WTC11 (cell line): ENCODE measurements around the gene TMEM14A. TPM values are rescaled to one million over a fixed set of nuclear protein-coding genes. Genes with fewer than 3 reads are reported as not detected.

Experiments
- ATAC-seq: fragments of 200-7000 bp; cut with Tn5 transposase; 2 replicates; pipeline ENCODE4 v1.10.0; 2021; ENCODE audit warnings: mild to moderate bottlenecking, moderate library complexity
- CTCF ChIA-PET: fragments of 300-600 bp; sonication (Branson Sonifier 250); formaldehyde crosslinking; loops from one replicate; lab custom pipeline; 2021; ENCODE audit warnings: antibody characterized with exemption; lab: Charles Lee
- POLR2A ChIA-PET: fragments of 350-600 bp; sonication (Branson Sonifier 250); formaldehyde crosslinking; loops from one replicate; lab custom pipeline; 2021; ENCODE audit warnings: antibody characterized with exemption; lab: Charles Lee
- DNase-seq: peaks from one replicate; pipeline ENCODE4 v3.0.0; 2021; ENCODE audit warnings: low spot score
- H3K27ac Mint-ChIP-seq: 2 replicates; pipeline ENCODE4 v1.8.0; 2021; ENCODE audit warnings: mixed read lengths
- H3K27me3 Mint-ChIP-seq: 2 replicates; pipeline ENCODE4 v1.8.0; 2021; ENCODE audit warnings: low read depth, mild to moderate bottlenecking, moderate library complexity, mixed read lengths
- H3K36me3 Mint-ChIP-seq: 2 replicates; pipeline ENCODE4 v1.8.0; 2021; ENCODE audit warnings: mixed read lengths
- H3K4me1 Mint-ChIP-seq: 2 replicates; pipeline ENCODE4 v1.8.0; 2022; ENCODE audit warnings: mixed read lengths
- H3K4me3 Mint-ChIP-seq: 2 replicates; pipeline ENCODE4 v1.8.0; 2021; ENCODE audit warnings: mild to moderate bottlenecking, moderate library complexity, mixed read lengths
- H3K9me3 Mint-ChIP-seq: 2 replicates; pipeline ENCODE4 v1.8.0; 2021; ENCODE audit warnings: mixed read lengths
- ATF1 ChIP-seq: sonication (generic); formaldehyde crosslinking; IDR thresholded peaks from 2 replicates; pipeline ENCODE4 v1.8.1; 2023; ENCODE audit warnings: mild to moderate bottlenecking, moderate library complexity, missing genetic modification reagents
- ESRRA ChIP-seq: sonication (generic); formaldehyde crosslinking; IDR thresholded peaks from 2 replicates; pipeline ENCODE4 v1.8.1; 2022; ENCODE audit warnings: mild to moderate bottlenecking, missing genetic modification reagents, borderline replicate concordance
- FOXK1 ChIP-seq: sonication (generic); formaldehyde crosslinking; IDR thresholded peaks from 2 replicates; pipeline ENCODE4 v1.8.0; 2022; ENCODE audit warnings: mild to moderate bottlenecking, moderate library complexity, missing genetic modification reagents
- HMGA2 ChIP-seq: fragments of 250-450 bp; sonication (Bioruptor Pico); IDR thresholded peaks from 2 replicates; pipeline ENCODE4 v1.4.0; 2021; ENCODE audit warnings: mild to moderate bottlenecking, moderate library complexity
- MXD4 ChIP-seq: fragments of 250-450 bp; sonication (Bioruptor Pico); IDR thresholded peaks from 2 replicates; pipeline ENCODE4 v1.8.0; 2021; ENCODE audit warnings: mild to moderate bottlenecking, moderate library complexity, borderline replicate concordance
- NR2C2 ChIP-seq: sonication (generic); formaldehyde crosslinking; IDR thresholded peaks from 2 replicates; pipeline ENCODE4 v1.8.0; 2022; ENCODE audit warnings: mild to moderate bottlenecking, missing genetic modification reagents
- RELA ChIP-seq: sonication (generic); formaldehyde crosslinking; IDR thresholded peaks from 2 replicates; pipeline ENCODE4 v1.8.1; 2022; ENCODE audit warnings: missing genetic modification reagents, mild to moderate bottlenecking, borderline replicate concordance
- SMAD4 ChIP-seq: sonication (generic); formaldehyde crosslinking; IDR thresholded peaks from 2 replicates; pipeline ENCODE4 v1.8.0; 2022; ENCODE audit warnings: mild to moderate bottlenecking, missing genetic modification reagents
- ZNF263 ChIP-seq: sonication (generic); formaldehyde crosslinking; IDR thresholded peaks from 2 replicates; pipeline ENCODE4 v1.8.1; 2022; ENCODE audit warnings: low read depth, mild to moderate bottlenecking, moderate library complexity, missing genetic modification reagents
- ZNF416 ChIP-seq: fragments of 250-450 bp; sonication (Bioruptor Pico); IDR thresholded peaks from 2 replicates; pipeline ENCODE4 v1.9.0; 2021; ENCODE audit warnings: mild to moderate bottlenecking, inconsistent platforms
- total RNA-seq: library from RNA; stranded (reverse); gene quantifications from 3 replicates; pipeline ENCODE4 v1.2.3, GENCODE V29; 2021
- TF ChIP-seq, protein P1 (sequence below): sonication (generic); formaldehyde crosslinking; IDR thresholded peaks from 2 replicates; pipeline ENCODE4 v1.8.1; 2023; ENCODE audit warnings: mild to moderate bottlenecking, missing genetic modification reagents, borderline replicate concordance
- TF ChIP-seq, protein P2 (sequence below): fragments of 250-450 bp; sonication (Bioruptor Pico); conservative IDR thresholded peaks from 2 replicates; pipeline ENCODE4 v1.9.0; 2021; ENCODE audit warnings: mild to moderate bottlenecking
- TF ChIP-seq, protein P3 (sequence below): sonication (generic); formaldehyde crosslinking; IDR thresholded peaks from 2 replicates; pipeline ENCODE4 v1.8.0; 2022; ENCODE audit warnings: mild to moderate bottlenecking, missing genetic modification reagents
- TF ChIP-seq, protein P4 (sequence below): fragments of 250-450 bp; sonication (Bioruptor Pico); IDR thresholded peaks from 2 replicates; pipeline ENCODE4 v1.9.0; 2021; ENCODE audit warnings: moderate library complexity, mild to moderate bottlenecking, inconsistent platforms, borderline replicate concordance
- TF ChIP-seq, protein P5 (sequence below): sonication (generic); formaldehyde crosslinking; IDR thresholded peaks from 2 replicates; pipeline ENCODE4 v1.8.0; 2023; ENCODE audit warnings: missing genetic modification reagents, mild to moderate bottlenecking, borderline replicate concordance
- TF ChIP-seq, protein P6 (sequence below): fragments of 200-600 bp; IDR thresholded peaks from 2 replicates; pipeline ENCODE4 v1.8.0; 2022; ENCODE audit warnings: antibody characterized with exemption
- TF ChIP-seq, protein P7 (sequence below): sonication (generic); formaldehyde crosslinking; IDR thresholded peaks from 2 replicates; pipeline ENCODE4 v1.8.1; 2023; ENCODE audit warnings: mild to moderate bottlenecking, moderate library complexity, missing genetic modification reagents
- TF ChIP-seq, protein P8 (sequence below): sonication (generic); formaldehyde crosslinking; IDR thresholded peaks from 2 replicates; pipeline ENCODE4 v1.8.0; 2022; ENCODE audit warnings: mild to moderate bottlenecking, missing genetic modification reagents

Gene TMEM14A
- total RNA-seq, 1 experiment from 2014 or later: 8.7 TPM

DNA sequence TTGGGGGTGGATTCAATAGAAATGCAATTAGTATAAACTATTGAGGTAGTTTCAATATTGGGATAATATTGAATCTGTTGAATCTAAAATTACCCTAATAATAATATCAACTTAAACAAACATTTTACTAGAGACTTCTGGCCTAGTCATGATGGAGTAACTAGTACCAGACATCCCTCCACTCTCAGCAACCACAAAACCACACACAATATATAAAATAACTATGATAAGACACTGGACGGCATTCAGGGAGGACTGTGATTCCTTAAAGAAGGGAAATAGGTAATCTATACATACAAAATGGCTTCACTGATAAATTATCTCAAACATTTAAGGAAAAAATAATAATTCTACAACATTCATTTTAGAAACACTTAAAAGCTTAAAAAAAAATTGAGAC, 38.9 kb upstream of the TMEM14A start (continued):
- TF ChIP-seq, protein P1, sequence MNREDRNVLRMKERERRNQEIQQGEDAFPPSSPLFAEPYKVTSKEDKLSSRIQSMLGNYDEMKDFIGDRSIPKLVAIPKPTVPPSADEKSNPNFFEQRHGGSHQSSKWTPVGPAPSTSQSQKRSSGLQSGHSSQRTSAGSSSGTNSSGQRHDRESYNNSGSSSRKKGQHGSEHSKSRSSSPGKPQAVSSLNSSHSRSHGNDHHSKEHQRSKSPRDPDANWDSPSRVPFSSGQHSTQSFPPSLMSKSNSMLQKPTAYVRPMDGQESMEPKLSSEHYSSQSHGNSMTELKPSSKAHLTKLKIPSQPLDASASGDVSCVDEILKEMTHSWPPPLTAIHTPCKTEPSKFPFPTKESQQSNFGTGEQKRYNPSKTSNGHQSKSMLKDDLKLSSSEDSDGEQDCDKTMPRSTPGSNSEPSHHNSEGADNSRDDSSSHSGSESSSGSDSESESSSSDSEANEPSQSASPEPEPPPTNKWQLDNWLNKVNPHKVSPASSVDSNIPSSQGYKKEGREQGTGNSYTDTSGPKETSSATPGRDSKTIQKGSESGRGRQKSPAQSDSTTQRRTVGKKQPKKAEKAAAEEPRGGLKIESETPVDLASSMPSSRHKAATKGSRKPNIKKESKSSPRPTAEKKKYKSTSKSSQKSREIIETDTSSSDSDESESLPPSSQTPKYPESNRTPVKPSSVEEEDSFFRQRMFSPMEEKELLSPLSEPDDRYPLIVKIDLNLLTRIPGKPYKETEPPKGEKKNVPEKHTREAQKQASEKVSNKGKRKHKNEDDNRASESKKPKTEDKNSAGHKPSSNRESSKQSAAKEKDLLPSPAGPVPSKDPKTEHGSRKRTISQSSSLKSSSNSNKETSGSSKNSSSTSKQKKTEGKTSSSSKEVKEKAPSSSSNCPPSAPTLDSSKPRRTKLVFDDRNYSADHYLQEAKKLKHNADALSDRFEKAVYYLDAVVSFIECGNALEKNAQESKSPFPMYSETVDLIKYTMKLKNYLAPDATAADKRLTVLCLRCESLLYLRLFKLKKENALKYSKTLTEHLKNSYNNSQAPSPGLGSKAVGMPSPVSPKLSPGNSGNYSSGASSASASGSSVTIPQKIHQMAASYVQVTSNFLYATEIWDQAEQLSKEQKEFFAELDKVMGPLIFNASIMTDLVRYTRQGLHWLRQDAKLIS (CRISPR knock-in tag): no peak
- TF ChIP-seq ATF1 (CRISPR knock-in tag) (no peak), FOXK1 (CRISPR knock-in tag) (no peak)
- TF ChIP-seq, protein P2, sequence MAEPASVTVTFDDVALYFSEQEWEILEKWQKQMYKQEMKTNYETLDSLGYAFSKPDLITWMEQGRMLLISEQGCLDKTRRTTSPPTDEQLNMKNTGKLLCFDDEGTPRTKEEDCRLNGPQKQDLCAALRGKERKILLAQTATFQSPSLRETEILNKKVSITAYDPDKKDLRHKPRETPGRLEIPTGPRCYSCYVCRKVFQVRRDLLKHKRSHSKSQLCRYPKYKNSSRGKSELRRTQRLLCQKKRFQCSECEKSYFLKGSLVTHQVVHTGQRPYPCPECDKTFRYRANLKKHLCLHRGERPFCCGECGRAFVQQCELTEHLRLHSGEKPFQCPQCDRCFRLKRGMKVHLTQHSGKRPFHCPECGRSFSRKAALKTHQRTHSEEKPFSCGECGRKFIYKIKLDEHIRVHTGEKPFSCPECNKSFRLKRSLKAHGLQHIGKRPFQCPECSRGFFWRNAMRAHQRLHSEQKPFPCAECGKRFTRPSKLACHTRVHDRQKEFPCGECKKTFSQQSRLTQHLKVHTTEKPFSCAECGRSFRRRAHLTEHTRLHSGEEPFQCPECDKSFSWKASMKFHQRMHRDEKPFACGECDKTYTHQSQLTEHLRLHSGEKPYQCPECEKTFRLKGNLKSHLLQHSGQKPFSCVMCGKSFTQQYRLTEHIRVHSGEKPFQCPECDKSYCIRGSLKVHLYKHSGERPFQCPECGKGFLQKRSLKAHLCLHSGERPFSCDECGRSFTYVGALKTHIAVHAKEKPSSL: no peak
- TF ChIP-seq, all 79 proteins: peak for 0

DNA sequence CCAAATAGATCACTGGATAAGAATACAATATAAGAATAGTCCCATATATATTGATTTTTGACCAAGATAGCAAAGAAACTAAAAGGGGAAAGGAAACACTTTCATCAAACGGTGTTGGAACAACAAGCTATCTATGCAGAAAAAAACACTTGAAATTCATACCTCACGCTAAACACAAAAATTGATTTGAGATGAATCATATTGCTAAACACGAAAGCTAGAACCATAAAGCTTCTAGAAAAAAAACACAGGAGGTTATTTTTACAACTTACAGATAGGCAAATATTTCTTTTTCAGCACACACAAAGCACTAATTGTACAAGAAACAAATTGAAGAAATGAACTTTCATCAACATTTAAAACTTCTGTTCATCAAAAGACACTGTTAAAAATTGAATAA, 36.7 kb upstream of the TMEM14A start:
- DNase-seq (no peak), ATAC-seq (no peak)
- no peak overlapping the region; the same call in 1 of the 2 replicates for H3K27ac Mint-ChIP-seq
- H3K27me3 Mint-ChIP-seq: no peaks in the 10 kb centered on the region
- CTCF ChIA-PET: interaction anchor here (0.6 to 1.8 kb wide), 6 partner anchors 18 to 530 kb away, joined by 3 to 12 read pairs (median 4); no protein-coding TSS in a partner anchor
- H3K9me3 Mint-ChIP-seq: no peaks in the 10 kb centered on the region
- H3K4me3 Mint-ChIP-seq: no peak overlapping the region
- POLR2A ChIA-PET: no interaction called here
- H3K36me3 Mint-ChIP-seq: no peaks in the 10 kb centered on the region
- peaks cover 14% of the 10 kb centered on the region for H3K4me1 Mint-ChIP-seq
- TF ChIP-seq ESRRA (CRISPR knock-in tag) (no peak), RELA (CRISPR knock-in tag) (no peak), MXD4 (CRISPR knock-in tag) (no peak), NR2C2 (CRISPR knock-in tag) (no peak), ZNF263 (CRISPR knock-in tag) (no peak), HMGA2 (CRISPR knock-in tag) (no peak), SMAD4 (CRISPR knock-in tag) (no peak), ZNF416 (no peak)
- TF ChIP-seq, protein P3, sequence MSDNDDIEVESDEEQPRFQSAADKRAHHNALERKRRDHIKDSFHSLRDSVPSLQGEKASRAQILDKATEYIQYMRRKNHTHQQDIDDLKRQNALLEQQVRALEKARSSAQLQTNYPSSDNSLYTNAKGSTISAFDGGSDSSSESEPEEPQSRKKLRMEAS (CRISPR knock-in tag): no peak
- TF ChIP-seq, protein P4, sequence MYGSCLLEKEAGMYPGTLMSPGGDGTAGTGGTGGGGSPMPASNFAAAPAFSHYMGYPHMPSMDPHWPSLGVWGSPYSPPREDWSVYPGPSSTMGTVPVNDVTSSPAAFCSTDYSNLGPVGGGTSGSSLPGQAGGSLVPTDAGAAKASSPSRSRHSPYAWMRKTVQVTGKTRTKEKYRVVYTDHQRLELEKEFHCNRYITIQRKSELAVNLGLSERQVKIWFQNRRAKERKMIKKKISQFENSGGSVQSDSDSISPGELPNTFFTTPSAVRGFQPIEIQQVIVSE (CRISPR knock-in tag): no peak
- TF ChIP-seq, protein P5, sequence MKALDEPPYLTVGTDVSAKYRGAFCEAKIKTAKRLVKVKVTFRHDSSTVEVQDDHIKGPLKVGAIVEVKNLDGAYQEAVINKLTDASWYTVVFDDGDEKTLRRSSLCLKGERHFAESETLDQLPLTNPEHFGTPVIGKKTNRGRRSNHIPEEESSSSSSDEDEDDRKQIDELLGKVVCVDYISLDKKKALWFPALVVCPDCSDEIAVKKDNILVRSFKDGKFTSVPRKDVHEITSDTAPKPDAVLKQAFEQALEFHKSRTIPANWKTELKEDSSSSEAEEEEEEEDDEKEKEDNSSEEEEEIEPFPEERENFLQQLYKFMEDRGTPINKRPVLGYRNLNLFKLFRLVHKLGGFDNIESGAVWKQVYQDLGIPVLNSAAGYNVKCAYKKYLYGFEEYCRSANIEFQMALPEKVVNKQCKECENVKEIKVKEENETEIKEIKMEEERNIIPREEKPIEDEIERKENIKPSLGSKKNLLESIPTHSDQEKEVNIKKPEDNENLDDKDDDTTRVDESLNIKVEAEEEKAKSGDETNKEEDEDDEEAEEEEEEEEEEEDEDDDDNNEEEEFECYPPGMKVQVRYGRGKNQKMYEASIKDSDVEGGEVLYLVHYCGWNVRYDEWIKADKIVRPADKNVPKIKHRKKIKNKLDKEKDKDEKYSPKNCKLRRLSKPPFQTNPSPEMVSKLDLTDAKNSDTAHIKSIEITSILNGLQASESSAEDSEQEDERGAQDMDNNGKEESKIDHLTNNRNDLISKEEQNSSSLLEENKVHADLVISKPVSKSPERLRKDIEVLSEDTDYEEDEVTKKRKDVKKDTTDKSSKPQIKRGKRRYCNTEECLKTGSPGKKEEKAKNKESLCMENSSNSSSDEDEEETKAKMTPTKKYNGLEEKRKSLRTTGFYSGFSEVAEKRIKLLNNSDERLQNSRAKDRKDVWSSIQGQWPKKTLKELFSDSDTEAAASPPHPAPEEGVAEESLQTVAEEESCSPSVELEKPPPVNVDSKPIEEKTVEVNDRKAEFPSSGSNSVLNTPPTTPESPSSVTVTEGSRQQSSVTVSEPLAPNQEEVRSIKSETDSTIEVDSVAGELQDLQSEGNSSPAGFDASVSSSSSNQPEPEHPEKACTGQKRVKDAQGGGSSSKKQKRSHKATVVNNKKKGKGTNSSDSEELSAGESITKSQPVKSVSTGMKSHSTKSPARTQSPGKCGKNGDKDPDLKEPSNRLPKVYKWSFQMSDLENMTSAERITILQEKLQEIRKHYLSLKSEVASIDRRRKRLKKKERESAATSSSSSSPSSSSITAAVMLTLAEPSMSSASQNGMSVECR (CRISPR knock-in tag): no peak
- TF ChIP-seq, protein P6, sequence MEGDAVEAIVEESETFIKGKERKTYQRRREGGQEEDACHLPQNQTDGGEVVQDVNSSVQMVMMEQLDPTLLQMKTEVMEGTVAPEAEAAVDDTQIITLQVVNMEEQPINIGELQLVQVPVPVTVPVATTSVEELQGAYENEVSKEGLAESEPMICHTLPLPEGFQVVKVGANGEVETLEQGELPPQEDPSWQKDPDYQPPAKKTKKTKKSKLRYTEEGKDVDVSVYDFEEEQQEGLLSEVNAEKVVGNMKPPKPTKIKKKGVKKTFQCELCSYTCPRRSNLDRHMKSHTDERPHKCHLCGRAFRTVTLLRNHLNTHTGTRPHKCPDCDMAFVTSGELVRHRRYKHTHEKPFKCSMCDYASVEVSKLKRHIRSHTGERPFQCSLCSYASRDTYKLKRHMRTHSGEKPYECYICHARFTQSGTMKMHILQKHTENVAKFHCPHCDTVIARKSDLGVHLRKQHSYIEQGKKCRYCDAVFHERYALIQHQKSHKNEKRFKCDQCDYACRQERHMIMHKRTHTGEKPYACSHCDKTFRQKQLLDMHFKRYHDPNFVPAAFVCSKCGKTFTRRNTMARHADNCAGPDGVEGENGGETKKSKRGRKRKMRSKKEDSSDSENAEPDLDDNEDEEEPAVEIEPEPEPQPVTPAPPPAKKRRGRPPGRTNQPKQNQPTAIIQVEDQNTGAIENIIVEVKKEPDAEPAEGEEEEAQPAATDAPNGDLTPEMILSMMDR: no peak
- TF ChIP-seq, protein P7, sequence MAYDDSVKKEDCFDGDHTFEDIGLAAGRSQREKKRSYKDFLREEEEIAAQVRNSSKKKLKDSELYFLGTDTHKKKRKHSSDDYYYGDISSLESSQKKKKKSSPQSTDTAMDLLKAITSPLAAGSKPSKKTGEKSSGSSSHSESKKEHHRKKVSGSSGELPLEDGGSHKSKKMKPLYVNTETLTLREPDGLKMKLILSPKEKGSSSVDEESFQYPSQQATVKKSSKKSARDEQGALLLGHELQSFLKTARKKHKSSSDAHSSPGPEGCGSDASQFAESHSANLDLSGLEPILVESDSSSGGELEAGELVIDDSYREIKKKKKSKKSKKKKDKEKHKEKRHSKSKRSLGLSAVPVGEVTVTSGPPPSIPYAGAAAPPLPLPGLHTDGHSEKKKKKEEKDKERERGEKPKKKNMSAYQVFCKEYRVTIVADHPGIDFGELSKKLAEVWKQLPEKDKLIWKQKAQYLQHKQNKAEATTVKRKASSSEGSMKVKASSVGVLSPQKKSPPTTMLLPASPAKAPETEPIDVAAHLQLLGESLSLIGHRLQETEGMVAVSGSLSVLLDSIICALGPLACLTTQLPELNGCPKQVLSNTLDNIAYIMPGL (CRISPR knock-in tag): no peak
- TF ChIP-seq, protein P8, sequence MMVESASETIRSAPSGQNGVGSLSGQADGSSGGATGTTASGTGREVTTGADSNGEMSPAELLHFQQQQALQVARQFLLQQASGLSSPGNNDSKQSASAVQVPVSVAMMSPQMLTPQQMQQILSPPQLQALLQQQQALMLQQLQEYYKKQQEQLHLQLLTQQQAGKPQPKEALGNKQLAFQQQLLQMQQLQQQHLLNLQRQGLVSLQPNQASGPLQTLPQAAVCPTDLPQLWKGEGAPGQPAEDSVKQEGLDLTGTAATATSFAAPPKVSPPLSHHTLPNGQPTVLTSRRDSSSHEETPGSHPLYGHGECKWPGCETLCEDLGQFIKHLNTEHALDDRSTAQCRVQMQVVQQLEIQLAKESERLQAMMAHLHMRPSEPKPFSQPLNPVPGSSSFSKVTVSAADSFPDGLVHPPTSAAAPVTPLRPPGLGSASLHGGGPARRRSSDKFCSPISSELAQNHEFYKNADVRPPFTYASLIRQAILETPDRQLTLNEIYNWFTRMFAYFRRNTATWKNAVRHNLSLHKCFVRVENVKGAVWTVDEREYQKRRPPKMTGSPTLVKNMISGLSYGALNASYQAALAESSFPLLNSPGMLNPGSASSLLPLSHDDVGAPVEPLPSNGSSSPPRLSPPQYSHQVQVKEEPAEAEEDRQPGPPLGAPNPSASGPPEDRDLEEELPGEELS: no peak
